T-helper 9 cell (primary cell): ENCODE measurements around the gene LAMB1.
"Not testable (repeated sequence)": the region's sequence is repeated elsewhere in the genome, so short reads cannot be mapped to it uniquely, and the experiment has no call there.

Experiments
- DNase-seq: peaks from one replicate; pipeline ENCODE4 v3.0.0-alpha.2; 2020

LAMB1 gene

DNA sequence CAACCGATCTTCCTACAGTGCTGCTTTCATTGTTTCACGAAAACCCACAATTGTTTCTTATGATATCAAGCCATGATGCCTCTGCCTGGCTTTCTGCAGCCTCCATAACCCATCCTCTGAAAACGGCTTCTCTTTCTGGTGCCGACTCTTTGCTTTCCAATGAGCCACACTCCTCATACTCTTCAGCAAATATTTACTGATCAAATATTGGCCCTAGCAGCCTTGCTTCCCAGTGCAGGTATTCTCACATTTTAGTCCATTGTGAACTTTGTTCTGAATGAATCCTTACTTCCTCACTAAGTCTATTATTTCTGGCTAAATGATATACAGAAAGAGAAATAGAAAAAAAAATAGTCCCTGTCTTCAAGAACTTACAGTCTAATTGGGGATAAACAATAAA lies 35.5 kb downstream of the LAMB1 start:
- no peak for DNase-seq

GRCh38 chr7:107966711-107967110 lies 36.2 kb downstream of the LAMB1 start:
- no peak for DNase-seq

DNA sequence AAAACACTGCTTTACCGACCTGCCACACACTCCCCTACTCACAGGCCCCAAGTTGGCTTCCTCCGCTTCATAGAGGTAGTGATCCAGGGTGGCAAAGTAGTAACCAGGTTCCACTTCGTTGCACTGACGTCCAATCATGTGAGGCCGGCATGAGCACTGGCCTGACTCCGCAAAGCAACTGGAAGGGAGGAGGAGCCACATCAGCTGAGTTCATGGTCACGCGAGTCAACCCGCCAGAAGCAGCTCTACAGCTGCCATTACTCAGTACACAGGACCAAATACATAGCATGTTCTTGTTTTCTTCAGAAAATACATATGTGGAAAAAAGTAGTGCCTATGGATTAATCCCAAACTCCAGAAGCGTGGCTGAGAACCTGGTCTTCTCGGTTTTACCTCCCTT lies 38.5 kb downstream of the LAMB1 start:
- no peak for DNase-seq

- DNase-seq = no peak
Measured at GRCh38 chr7:107962817-107963216, 40.1 kb downstream of the LAMB1 start.

- DNase-seq = no peak
Measured at GRCh38 chr7:107961405-107961804, 41.6 kb downstream of the LAMB1 start.

GRCh38 chr7:107960272-107960671 lies 42.7 kb downstream of the LAMB1 start:
- DNase-seq = no peak

DNA sequence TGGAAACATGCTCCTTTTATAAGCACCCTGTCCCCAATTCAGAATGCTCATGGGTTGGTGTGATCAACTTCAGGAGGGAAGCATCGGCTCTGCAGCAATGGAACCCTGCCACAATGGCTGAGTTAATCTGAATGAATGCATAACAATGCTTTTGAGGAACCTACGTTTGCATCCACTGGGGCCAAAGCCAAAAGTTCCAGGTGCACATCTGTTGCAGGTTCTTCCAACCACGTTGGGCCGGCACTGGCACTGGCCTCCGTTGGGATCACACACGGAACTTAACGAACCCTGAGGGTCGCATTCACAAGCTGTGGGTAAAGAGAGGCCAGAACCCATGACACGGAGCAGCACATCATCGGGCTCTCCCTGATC lies 43.4 kb downstream of the LAMB1 start:
- DNase-seq = no peak

DNA sequence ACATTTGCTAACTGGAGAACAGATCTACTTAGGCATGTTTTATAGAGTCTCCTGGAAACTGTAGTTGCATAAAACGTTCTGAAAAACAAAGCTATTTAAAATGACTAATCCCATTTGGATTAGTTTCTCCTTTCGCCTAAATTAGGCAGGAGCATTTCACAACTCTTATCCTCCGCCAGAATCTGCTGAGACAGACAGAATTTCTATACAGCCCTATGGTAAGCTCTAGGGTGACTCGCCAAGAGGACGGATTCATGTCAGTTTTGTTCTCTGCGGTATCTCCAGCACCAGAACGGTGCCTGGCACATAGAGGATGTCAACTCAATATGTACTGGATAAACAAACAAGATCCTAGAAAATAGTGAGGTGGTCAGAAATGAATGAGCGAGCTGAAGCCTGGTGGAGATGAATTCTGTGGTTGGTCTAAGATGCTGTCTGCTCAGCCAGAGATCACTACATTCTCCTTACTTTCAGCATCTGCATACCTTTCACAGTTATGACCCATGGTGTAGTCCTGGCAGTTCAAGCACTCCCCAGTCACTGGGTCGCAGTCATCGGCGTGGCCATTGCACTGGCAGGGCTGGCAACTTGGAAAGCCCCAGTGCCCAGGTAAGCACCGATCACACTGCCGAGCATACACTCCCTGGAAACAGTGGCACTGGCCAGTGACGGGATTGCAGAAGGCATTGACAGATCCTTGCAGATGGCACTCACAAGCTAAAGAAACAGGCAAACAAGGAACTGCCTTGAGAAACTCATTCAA lies 44.0 kb downstream of the LAMB1 start:
- no peak for DNase-seq

- no peak for DNase-seq
Measured at GRCh38 chr7:107957436-107957835, 45.5 kb downstream of the LAMB1 start.

DNA sequence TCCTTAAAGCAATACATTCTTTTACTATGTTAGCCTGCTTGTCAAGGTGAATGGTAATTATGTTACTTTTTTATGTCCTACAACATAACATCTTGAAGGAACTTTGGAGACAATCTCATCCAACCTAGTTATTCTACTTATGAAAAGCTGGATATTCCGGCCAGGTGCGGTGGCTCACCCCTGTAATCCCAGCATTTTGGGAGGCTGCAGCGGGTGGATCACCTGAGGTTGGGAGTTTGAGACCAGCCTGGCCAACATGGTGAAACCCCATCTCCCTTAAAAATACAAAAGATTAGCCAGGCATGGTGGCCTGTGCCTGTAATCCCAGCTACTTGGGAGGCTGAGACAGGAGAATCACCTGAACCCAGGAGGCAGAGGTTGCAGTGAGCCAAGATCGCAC lies 46.0 kb downstream of the LAMB1 start:
- not testable (repeated sequence) for DNase-seq

DNA sequence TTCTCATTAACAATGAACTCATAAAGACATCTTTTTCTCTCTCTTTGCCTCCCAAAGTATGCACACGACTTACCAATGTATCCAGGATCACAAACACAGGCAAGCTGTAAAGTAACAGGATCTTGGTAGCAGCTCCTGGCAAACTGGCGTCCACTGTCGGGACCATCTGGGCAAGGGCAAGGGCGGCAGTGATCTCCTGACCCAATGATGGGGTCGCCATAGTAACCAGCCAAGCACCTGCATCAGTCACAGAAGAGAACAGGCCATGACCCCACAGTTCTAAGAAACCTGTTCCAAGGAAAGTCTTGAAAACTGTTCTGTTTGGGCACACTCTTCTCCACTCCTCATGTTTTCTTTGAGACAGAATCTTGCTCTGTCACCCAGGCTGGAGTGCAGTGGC lies 47.6 kb downstream of the LAMB1 start:
- DNase-seq = no peak

- DNase-seq = no peak
Measured at GRCh38 chr7:107953924-107954303, 49.0 kb downstream of the LAMB1 start.

GRCh38 chr7:107953265-107953923 lies 49.6 kb downstream of the LAMB1 start:
- DNase-seq = no peak

GRCh38 chr7:107951896-107952295 lies 51.1 kb downstream of the LAMB1 start:
- no peak for DNase-seq

- no peak for DNase-seq
Measured at GRCh38 chr7:107951172-107951787, 51.7 kb downstream of the LAMB1 start.

DNA sequence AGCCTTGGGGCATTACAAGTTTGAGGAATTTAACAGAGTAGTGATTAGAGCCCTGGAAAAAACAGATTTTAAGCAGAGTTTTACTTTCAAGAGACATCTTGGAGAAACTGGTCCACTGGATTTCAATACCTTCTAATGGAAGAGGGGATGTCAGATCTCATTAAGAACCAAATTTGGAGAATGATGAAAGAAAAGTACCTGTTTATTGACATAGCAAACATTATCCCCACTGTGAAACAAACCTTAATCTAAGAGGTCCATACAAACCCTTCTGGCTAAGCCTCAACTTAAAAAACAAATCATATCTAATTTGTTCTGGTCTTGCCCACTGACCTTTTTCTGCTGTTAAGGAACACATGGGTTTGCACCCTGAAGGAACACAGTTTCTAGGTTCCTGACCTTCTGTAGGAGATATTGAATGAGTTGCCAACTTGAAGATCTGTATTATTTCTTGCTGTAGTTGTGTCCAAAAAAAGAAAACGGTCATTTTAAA lies 53.5 kb downstream of the LAMB1 start:
- no peak for DNase-seq

DNA sequence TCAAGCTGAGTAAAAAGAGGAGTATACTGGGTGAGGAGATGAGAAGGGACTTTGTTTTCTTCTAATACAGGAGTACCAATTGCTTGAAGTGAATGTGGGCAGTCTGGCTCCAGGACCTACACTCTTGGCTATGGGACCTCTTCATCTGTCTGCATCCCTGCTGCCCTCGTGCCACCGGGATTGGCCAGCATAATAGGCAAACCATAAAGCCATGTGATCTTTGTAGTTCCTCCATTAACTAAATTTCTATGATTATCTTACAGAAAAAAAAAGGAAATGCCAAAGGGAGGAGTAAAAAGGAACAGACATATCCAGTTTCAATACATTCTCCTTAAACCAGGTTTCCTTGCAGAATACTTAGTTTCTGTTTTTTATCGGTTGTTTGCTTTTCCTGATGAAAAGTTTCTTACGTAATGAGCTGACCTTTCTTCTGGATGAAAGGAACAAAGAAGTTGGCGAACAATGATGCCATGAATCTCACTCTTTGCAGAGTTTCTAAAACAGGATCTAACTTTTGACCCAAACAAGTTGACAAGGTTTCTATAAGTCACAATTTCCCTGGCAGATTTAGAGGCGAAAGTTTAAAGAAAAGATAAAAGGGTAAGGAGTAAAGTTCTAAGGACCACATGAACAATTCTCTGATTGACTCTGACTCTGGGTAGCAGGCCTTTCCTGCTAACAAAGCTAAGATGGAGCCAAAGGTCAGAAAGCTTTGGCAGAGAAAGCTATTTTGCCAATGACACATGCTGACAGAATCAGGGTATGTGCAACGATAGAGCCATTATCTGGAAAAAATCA lies 54.1 kb downstream of the LAMB1 start:
- no peak for DNase-seq

GRCh38 chr7:107946881-107947280 lies 56.1 kb downstream of the LAMB1 start:
- DNase-seq = no peak

DNA sequence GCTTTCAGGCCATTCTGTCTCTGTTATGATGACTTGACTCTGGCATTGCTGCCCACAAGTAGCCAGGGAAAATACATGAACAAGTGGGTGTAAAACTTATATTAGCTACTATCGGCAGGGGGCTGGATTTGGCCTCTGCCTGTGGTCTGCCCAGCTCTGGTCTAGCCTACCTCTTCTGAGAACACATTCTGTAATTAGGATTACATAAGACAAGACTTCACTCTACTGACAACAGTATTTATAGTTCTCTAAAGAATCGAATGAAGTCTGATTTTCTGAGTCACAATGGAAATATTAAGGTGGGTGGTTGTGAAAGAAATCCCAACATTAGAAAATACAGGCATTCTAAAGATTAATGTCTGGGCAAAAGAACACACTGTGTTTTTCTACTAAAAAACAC lies 56.5 kb downstream of the LAMB1 start:
- DNase-seq = no peak

DNA sequence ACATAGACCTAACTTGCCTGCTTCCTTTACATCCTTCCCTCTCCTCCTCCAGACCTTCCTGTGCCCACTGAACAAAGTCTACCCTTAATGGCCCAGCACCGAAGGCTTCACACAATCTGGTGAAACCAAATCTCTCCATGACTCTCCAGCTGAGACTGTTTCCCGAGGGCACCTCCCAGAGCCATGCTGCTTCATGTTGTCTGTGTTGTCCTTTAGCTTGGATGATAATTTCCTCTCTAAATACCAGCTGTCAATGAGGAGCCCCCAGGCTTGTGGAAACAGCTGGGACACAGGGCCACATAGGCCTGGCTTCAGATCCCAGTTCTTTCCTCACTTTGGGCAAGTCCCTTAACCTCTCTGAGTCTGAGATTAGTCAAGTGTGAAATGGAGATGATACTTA lies 57.6 kb downstream of the LAMB1 start:
- no peak for DNase-seq

DNA sequence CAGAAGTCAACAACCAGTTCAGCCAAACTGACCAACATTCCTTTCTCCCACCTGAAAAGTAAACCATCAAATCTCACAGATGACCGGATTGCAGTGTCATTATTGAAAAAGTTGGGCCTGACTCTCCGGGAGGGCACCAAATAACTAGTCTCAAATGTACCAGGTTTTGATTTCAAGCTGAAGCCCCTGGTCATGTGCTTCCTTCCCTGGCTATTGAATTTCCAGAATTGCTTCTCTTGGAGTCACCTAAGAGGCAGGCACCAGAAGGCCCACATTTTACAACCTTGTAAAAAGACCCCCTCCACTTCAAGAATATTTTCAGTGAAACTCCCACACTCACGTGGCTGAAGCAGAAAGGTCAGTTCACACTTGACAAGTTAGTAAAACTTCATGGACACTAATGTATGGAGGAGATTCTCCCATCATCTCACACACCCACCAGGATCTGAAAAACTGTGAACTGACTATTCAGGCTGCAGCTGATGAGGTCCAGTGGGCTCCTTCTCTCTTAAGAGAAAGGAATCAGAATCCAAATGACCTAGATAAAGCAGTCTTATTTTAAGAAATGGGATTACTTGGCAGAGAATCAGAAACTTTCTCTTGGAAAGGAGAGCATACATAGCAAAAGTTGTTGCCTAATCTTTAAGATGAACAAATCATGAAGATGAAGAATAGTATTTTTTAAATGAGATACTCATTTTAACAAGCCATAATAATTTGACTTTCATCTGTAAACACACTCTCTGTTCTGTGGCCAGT lies 58.4 kb downstream of the LAMB1 start:
- no peak for DNase-seq

DNA sequence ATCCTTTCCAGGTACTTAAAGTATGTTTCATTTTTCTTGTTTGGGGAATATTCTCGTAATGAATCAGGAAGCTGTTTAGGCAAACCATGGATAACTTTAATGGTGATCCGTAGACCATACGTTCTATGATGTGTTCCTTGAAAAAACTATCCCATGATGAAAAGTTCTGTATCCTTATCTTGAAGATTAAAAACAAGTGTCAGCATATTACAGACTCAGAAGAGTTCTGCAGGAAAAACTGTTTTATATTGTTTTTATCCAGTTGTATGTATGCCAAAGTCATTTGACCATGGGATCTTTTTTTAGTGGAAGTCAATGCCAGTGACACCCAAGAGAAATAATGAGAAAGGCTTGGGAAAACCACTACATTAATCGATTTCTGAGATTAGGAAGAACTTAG lies 59.9 kb downstream of the LAMB1 start:
- DNase-seq = no peak

DNA sequence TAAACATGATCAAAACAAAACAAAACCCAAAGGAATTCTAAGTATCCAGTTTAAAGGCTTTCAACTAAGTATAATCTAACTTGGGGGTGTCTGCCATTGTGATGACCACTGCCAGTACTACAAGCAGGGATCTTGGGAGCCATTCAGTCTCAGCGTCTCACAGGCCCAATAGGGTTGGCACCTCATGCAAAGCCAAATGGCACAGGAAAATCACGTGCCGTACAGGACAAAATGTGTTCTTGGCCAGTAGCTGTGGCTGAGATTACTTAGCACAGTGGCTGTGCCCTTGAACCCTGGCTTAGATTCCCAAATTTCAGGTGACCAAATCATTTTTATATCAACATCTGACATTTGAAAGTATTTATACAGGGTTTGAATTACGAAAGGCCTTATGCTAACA lies 62.0 kb downstream of the LAMB1 start:
- DNase-seq = no peak
